ENCODE results near the gene STX5.
"Not testable (repeated sequence)": the region's sequence is repeated elsewhere in the genome, so short reads cannot be mapped to it uniquely, and the experiment has no call there.

STX5 gene

GRCh38 chr11:62843466-62843865, 11.6 kb upstream of the STX5 start:
- no peak for TF ChIP-seq REST (IDR thresholded peaks at IDR 0.05; ENCODE audit: insufficient replicate concordance, low read depth)
- TF ChIP-seq POLR2AphosphoS5 (IDR thresholded peaks at IDR 0.05; ENCODE audit: low read depth) = no peak
- TF ChIP-seq CTCF (IDR thresholded peaks at IDR 0.05; ENCODE audit: insufficient read depth, low read length) = no peak
- TF ChIP-seq GABPA (IDR thresholded peaks at IDR 0.05; ENCODE audit: low read depth) = no peak
- no peak for TF ChIP-seq SPI1 (IDR thresholded peaks at IDR 0.05; ENCODE audit: borderline replicate concordance, low read depth)
- Histone ChIP-seq H3K4me3 (replicated peaks; ENCODE audit: insufficient read depth, low read length) (no peak overlapping the region), H3K27me3 (ENCODE audit: insufficient read depth, poor library complexity, severe bottlenecking) (no peaks in the 10 kb centered on the region), H3K27ac (replicated peaks) (no peak overlapping the region)
- DNase-seq (ENCODE audit: low read depth in 1 of 2, low spot score in 1 of 2) = no peak

GRCh38 chr11:62842891-62843290, 11.0 kb upstream of the STX5 start:
- H3K4me3 ChIP-seq (replicated peaks; ENCODE audit: insufficient read depth, low read length); H3K27me3 ChIP-seq (ENCODE audit: insufficient read depth, poor library complexity, severe bottlenecking); H3K27ac ChIP-seq (replicated peaks); DNase-seq (ENCODE audit: low read depth in 1 of 2, low spot score in 1 of 2): not testable (repeated sequence)

GRCh38 chr11:62842171-62842741, 10.4 kb upstream of the STX5 start:
- H3K27ac ChIP-seq (replicated peaks) = peak overlapping the region; percentile 98
- DNase-seq (ENCODE audit: low read depth in 1 of 2, low spot score in 1 of 2) = no peak
- no peaks in the 10 kb centered on the region for H3K27me3 ChIP-seq (ENCODE audit: insufficient read depth, poor library complexity, severe bottlenecking)
- TF ChIP-seq POLR2AphosphoS5 (IDR thresholded peaks at IDR 0.05; ENCODE audit: low read depth) = no peak
- no peak for TF ChIP-seq CTCF (IDR thresholded peaks at IDR 0.05; ENCODE audit: insufficient read depth, low read length)
- no peak for TF ChIP-seq GABPA (IDR thresholded peaks at IDR 0.05; ENCODE audit: low read depth)
- no peak for TF ChIP-seq REST (IDR thresholded peaks at IDR 0.05; ENCODE audit: insufficient replicate concordance, low read depth)
- TF ChIP-seq SPI1 (IDR thresholded peaks at IDR 0.05; ENCODE audit: borderline replicate concordance, low read depth) = no peak
- H3K4me3 ChIP-seq (replicated peaks; ENCODE audit: insufficient read depth, low read length) = peak overlapping the region; percentile 59

- peak overlapping the region; percentile 59 for H3K4me3 ChIP-seq (replicated peaks; ENCODE audit: insufficient read depth, low read length)
- TF ChIP-seq CTCF (IDR thresholded peaks at IDR 0.05; ENCODE audit: insufficient read depth, low read length) (no peak), REST (IDR thresholded peaks at IDR 0.05; ENCODE audit: insufficient replicate concordance, low read depth) (peak; percentile 60), SPI1 (IDR thresholded peaks at IDR 0.05; ENCODE audit: borderline replicate concordance, low read depth) (0 out of 2 replicates have a peak, but pooled peaks have one; percentile 13), POLR2AphosphoS5 (IDR thresholded peaks at IDR 0.05; ENCODE audit: low read depth) (peak; percentile 100), GABPA (IDR thresholded peaks at IDR 0.05; ENCODE audit: low read depth) (peak; percentile 72; the same call in 1 of the 2 replicates)
- H3K27me3 ChIP-seq (ENCODE audit: insufficient read depth, poor library complexity, severe bottlenecking) = no peaks in the 10 kb centered on the region
- peak overlapping the region; percentile 98 for H3K27ac ChIP-seq (replicated peaks)
- peak; percentile 95 to 99 for DNase-seq (ENCODE audit: low read depth in 1 of 2, low spot score in 1 of 2)
Observed at GRCh38 chr11:62841361-62842170, 9.7 kb upstream of the STX5 start.

- H3K27me3 ChIP-seq (ENCODE audit: insufficient read depth, poor library complexity, severe bottlenecking) = not testable (repeated sequence)
- Histone ChIP-seq H3K4me3 (replicated peaks; ENCODE audit: insufficient read depth, low read length) (peak overlapping the region; percentile 92), H3K27ac (replicated peaks) (peak overlapping the region; percentile 98)
- peak; percentile 70 to 74 for DNase-seq (ENCODE audit: low read depth in 1 of 2, low spot score in 1 of 2)
Observed at GRCh38 chr11:62840721-62841360, 9.0 kb upstream of the STX5 start.

Data from HL-60 (cell line).